Gastroesophageal sphincter (tissue), 4 donors: Measurements from ENCODE around the gene C9. TPM values are rescaled to one million over a fixed set of nuclear protein-coding genes. Genes with fewer than 3 reads are reported as not detected.
"Not testable (repeated sequence)": the region's sequence is repeated elsewhere in the genome, so short reads cannot be mapped to it uniquely, and the experiment has no call there.

Experiments
- ATAC-seq: fragments of 150-250 bp; one replicate; pipeline ENCODE4 v1.9.1; 2016; ENCODE audit warnings: mild to moderate bottlenecking, moderate library complexity
- H3K27ac ChIP-seq, 4 donors: fragments of 200-600 bp; sonication (generic) in 3 of 4; 1 replicate in 3 of 4; 2 replicates in 1 of 4; pipeline ENCODE4 v1.5.1; 2016 to 2019
- H3K27me3 ChIP-seq: fragments of 200-600 bp; sonication (generic); one replicate; pipeline ENCODE4 v1.5.1; 2019
- H3K36me3 ChIP-seq, 2 donors: fragments of 200-600 bp; sonication (generic); one replicate each; pipeline ENCODE4 v1.5.1; 2019; ENCODE audit warnings: control low read depth in 1 of 2
- H3K4me1 ChIP-seq, 3 donors: fragments of 200-600 bp; sonication (generic); 1 replicate in 2 of 3; 2 replicates in 1 of 3; pipeline ENCODE4 v1.5.1; 2016 to 2019; ENCODE audit warnings: control low read depth in 2 of 3
- H3K4me3 ChIP-seq, 2 donors: fragments of 200-600 bp; sonication (generic); one replicate each; pipeline ENCODE4 v1.5.1; 2019; ENCODE audit warnings: mild to moderate bottlenecking in 1 of 2, moderate library complexity in 1 of 2
- H3K9me3 ChIP-seq, 3 donors: fragments of 200-600 bp; sonication (generic); one replicate each; pipeline ENCODE4 v1.5.1; 2017 to 2019; ENCODE audit warnings: control low read depth in 2 of 3
- CTCF ChIP-seq, 4 experiments: fragments of 200-600 bp in 2 of 4; fragments of 450-650 bp in 2 of 4; sonication (generic) in 1 of 4; IDR thresholded peaks; one replicate each; pipeline ENCODE4 v1.5.1; 2017 to 2019; ENCODE audit warnings: antibody characterized with exemption in 4 of 4, mild to moderate bottlenecking in 2 of 4, moderate library complexity in 2 of 4
- EP300 ChIP-seq: sonication (generic); formaldehyde crosslinking; IDR thresholded peaks from one replicate; pipeline ENCODE4 v1.6.1; 2017; ENCODE audit warnings: antibody characterized with exemption, mild to moderate bottlenecking
- POLR2A ChIP-seq, 2 donors: fragments of 450-650 bp; IDR thresholded peaks; one replicate each; pipeline ENCODE4 v1.6.1; 2017; ENCODE audit warnings: antibody characterized with exemption in 2 of 2, mild to moderate bottlenecking in 2 of 2, moderate library complexity in 1 of 2
- POLR2AphosphoS5 ChIP-seq: sonication (generic); formaldehyde crosslinking; IDR thresholded peaks from one replicate; pipeline ENCODE4 v1.6.1; 2017; ENCODE audit warnings: antibody characterized with exemption
- WGBS, 2 donors: methylation state at CpG; one replicate each; pipeline ENCODE4 v1.1.5; 2018; ENCODE audit warnings: low coverage in 1 of 2; 5-methylcytosine and 5-hydroxymethylcytosine counted together
- total RNA-seq, 4 donors: library from RNA; depleted of rRNA; stranded (reverse); fragments of >200 nt; gene quantifications; one replicate each; pipeline ENCODE4 v1.1.0, GENCODE V29; 2016

C9 gene
- total RNA-seq, 4 donors from 2014 or later, result not detected

GRCh38 chr5:39284552-39284951 is 79.7 kb downstream of the C9 start:
- 53 to 69% methylated on average over 5 of the region's 5 CpGs for WGBS, 2 donors
- ATAC-seq, result no peak
- Histone ChIP-seq H3K4me1 (no peaks in the 10 kb centered on the region), H3K27ac (no peak overlapping the region), H3K27me3 (no peaks in the 10 kb centered on the region), H3K9me3 (peaks cover 0 to 5% (median 0%) of the 10 kb centered on the region in 3 donors), H3K36me3 (no peaks in the 10 kb centered on the region), H3K4me3 (no peak overlapping the region)
- TF ChIP-seq POLR2AphosphoS5 (no peak), POLR2A (IDR thresholded peaks at IDR 0.05) (no peak), EP300 (no peak), CTCF (IDR thresholded peaks at IDR 0.05) (no peak)

- ATAC-seq, result peak; percentile 73
- Histone ChIP-seq H3K36me3 (no peaks in the 10 kb centered on the region), H3K4me1 (no peaks in the 10 kb centered on the region), H3K9me3 (peaks cover 0 to 5% (median 0%) of the 10 kb centered on the region in 3 donors), H3K4me3 (no peak overlapping the region), H3K27ac (no peak overlapping the region), H3K27me3 (no peaks in the 10 kb centered on the region)
- WGBS, 2 donors, result 11 to 21% methylated on average over 3 of the region's 3 CpGs
- TF ChIP-seq EP300, result no peak
- peak in 3 of 4 experiments; percentile 35 to 58 (median 41) for TF ChIP-seq CTCF (IDR thresholded peaks at IDR 0.05)
- no peak for TF ChIP-seq POLR2AphosphoS5
Measured at GRCh38 chr5:39283231-39283818, 81.0 kb downstream of the C9 start.

GRCh38 chr5:39282561-39282960 is 81.7 kb downstream of the C9 start:
- no peak for ATAC-seq
- Histone ChIP-seq H3K36me3 (no peaks in the 10 kb centered on the region), H3K4me1 (no peaks in the 10 kb centered on the region), H3K27ac (no peak overlapping the region), H3K4me3 (no peak overlapping the region), H3K9me3 (peaks cover 0 to 5% (median 0%) of the 10 kb centered on the region in 3 donors), H3K27me3 (no peaks in the 10 kb centered on the region)
- TF ChIP-seq POLR2A (IDR thresholded peaks at IDR 0.05) (no peak), EP300 (no peak), POLR2AphosphoS5 (no peak), CTCF (IDR thresholded peaks at IDR 0.05) (no peak)
- 88% methylated on average over 1 of the region's 1 CpG for WGBS, 2 donors

GRCh38 chr5:39275865-39276264 is 88.4 kb downstream of the C9 start:
- H3K27me3 ChIP-seq, H3K9me3 ChIP-seq, H3K27ac ChIP-seq, H3K4me3 ChIP-seq, H3K4me1 ChIP-seq, H3K36me3 ChIP-seq, ATAC-seq: not testable (repeated sequence)
- 76 to 96% methylated on average over 3 to 4 of the region's 4 CpGs for WGBS, 2 donors

- TF ChIP-seq POLR2AphosphoS5, result no peak
- no peak for TF ChIP-seq EP300
- TF ChIP-seq POLR2A (IDR thresholded peaks at IDR 0.05), result no peak
- no peak for TF ChIP-seq CTCF (IDR thresholded peaks at IDR 0.05)
- H3K27ac ChIP-seq, result peak overlapping the region in 2 of 4 donors; percentile 12 to 29
Measured at GRCh38 chr5:39274398-39275085, 89.8 kb downstream of the C9 start.

More at GRCh38 chr5:39274398-39275085, 89.8 kb downstream of the C9 start:
- H3K9me3 ChIP-seq, result no peaks in the 10 kb centered on the region
- H3K27me3 ChIP-seq, result no peaks in the 10 kb centered on the region
- no peak for ATAC-seq
- H3K36me3 ChIP-seq, result no peaks in the 10 kb centered on the region
- H3K4me1 ChIP-seq, result no peaks in the 10 kb centered on the region
- 78% methylated on average over 2 of the region's 2 CpGs; no CpG with 5 or more reads in 1 of the 2 donors for WGBS, 2 donors
- H3K4me3 ChIP-seq, result no peak overlapping the region
